HG03196 (cell line): ENCODE data around the gene VN1R4.
"Not testable (repeated sequence)": the region's sequence is repeated elsewhere in the genome, so short reads cannot be mapped to it uniquely, and the experiment has no call there.

Source experiments
- ATAC-seq: cut with Tn5 transposase; IDR thresholded peaks from one replicate; pipeline ENCODE4 v1.9.1; 2021; ENCODE audit not compliant: unreplicated experiment

VN1R4 gene

GRCh38 chr19:53267623-53268022 is at the start of gene VN1R4:
VN1R4 (minus strand) TSS chr19:53267723; CDS start chr19:53267665, 58 bp downstream.
- not testable (repeated sequence) for ATAC-seq

GRCh38 chr19:53311897-53312296 is 44.4 kb upstream of the VN1R4 start:
- no peak for ATAC-seq

GRCh38 chr19:53311044-53311443 is 43.5 kb upstream of the VN1R4 start:
- no peak for ATAC-seq

- ATAC-seq, result no peak
Observed at GRCh38 chr19:53308339-53308811, 40.9 kb upstream of the VN1R4 start.

- not testable (repeated sequence) for ATAC-seq
Observed at GRCh38 chr19:53301341-53301740, 33.8 kb upstream of the VN1R4 start.

- no peak for ATAC-seq
Observed at GRCh38 chr19:53294786-53295441, 27.4 kb upstream of the VN1R4 start.

GRCh38 chr19:53290758-53291549 is 23.4 kb upstream of the VN1R4 start:
- ATAC-seq, result no peak

GRCh38 chr19:53285087-53285486 is 17.6 kb upstream of the VN1R4 start:
- ATAC-seq, result no peak

- ATAC-seq, result not testable (repeated sequence)
Observed at GRCh38 chr19:53281947-53282346, 14.4 kb upstream of the VN1R4 start.

GRCh38 chr19:53275480-53275879 is 8.0 kb upstream of the VN1R4 start:
- no peak for ATAC-seq

- ATAC-seq, result no peak
Observed at GRCh38 chr19:53272044-53272443, 4.5 kb upstream of the VN1R4 start.

- ATAC-seq, result not testable (repeated sequence)
Observed at GRCh38 chr19:53269861-53270260, 2.3 kb upstream of the VN1R4 start.

GRCh38 chr19:53257715-53258342 is 9.7 kb downstream of the VN1R4 start, which contains the start of gene VN1R2:
VN1R2 (plus strand) TSS chr19:53258292; CDS start chr19:53258376, 84 bp downstream.
- not testable (repeated sequence) for ATAC-seq

GRCh38 chr19:53254411-53255341 is 12.8 kb downstream of the VN1R4 start, which contains the start of gene ZNF677:
ZNF677 (minus strand) TSS chr19:53254873; CDS start chr19:53251550, 3,323 bp downstream.
- no peak for ATAC-seq

- no peak for ATAC-seq
Observed at GRCh38 chr19:53246498-53246897, 21.0 kb downstream of the VN1R4 start.

GRCh38 chr19:53237114-53237777 is 30.3 kb downstream of the VN1R4 start:
- no peak for ATAC-seq

- ATAC-seq, result no peak
Observed at GRCh38 chr19:53224606-53225005, 42.9 kb downstream of the VN1R4 start.

- ATAC-seq, result not testable (repeated sequence)
Observed at GRCh38 chr19:53222716-53223115, 44.8 kb downstream of the VN1R4 start.
